Stimulated activated effector memory CD8-positive, alpha-beta T cell treated with anti-CD3 and anti-CD28 coated beads, Interleukin-12 subunit alpha, Interleukin-12 subunit beta, amount 100 ng/mL, for 72 hours (primary cell): ENCODE measurements around the gene RTBDN.
"Not testable (repeated sequence)": the region's sequence is repeated elsewhere in the genome, so short reads cannot be mapped to it uniquely, and the experiment has no call there.

Experiments used
- ATAC-seq: fragments of 150-1000 bp; cut with Tn5 transposase; 2 replicates; pipeline ENCODE4 v1.10.0; 2021
- DNase-seq, 2 donors: peaks; one replicate each; pipeline ENCODE4 v3.0.0; 2021 to 2022; ENCODE audit warnings: low spot score in 2 of 2
- H3K27ac Mint-ChIP-seq: one replicate; pipeline ENCODE4 v1.8.0; 2022; ENCODE audit warnings: mild to moderate bottlenecking, mixed read lengths
- H3K36me3 Mint-ChIP-seq: one replicate; pipeline ENCODE4 v1.8.0; 2022; ENCODE audit warnings: mild to moderate bottlenecking, mixed read lengths
- H3K4me1 Mint-ChIP-seq: one replicate; pipeline ENCODE4 v1.8.0; 2022; ENCODE audit warnings: mixed read lengths
- H3K4me3 Mint-ChIP-seq: one replicate; pipeline ENCODE4 v1.8.0; 2022; ENCODE audit warnings: mild to moderate bottlenecking, mixed read lengths
- H3K9me3 Mint-ChIP-seq: one replicate; pipeline ENCODE4 v1.8.0; 2022; ENCODE audit warnings: mixed read lengths

RTBDN gene

DNA sequence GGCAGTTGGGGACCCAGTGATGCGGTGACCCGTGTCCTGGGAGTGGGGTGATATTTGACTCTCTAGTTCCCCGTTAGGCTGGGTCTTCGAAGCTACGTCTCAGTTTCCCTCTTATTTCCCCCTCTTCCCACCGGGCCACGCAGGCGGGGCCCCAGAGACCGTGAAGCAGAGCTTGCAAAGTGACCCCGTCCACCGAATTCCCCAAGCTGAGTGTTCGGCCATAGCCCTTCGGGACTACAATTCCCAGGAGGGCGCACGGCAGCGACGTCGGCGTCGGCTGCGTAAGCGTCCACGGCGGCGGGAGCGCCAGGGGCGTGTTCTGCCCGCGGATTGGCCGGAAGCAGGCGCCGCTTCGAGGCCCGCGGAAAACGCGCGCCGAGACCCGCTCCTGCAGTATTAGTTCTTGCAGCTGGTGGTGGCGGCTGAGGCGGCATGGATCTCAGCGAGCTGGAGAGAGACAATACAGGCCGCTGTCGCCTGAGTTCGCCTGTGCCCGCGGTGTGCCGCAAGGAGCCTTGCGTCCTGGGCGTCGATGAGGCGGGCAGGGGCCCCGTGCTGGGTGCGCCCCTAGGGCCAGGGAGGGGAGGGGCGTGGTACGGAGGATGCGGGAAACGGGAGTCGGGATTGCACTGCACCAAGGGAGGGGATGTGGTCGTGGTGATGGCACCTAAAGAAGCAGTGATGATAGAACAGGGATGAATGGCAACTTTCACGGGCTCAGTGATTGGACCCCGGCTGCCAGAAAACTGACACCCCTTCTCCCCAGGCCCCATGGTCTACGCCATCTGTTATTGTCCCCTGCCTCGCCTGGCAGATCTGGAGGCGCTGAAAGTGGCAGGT lies 27.9 kb downstream of the RTBDN start, which contains the start of gene RNASEH2A:
TSS of gene RNASEH2A (plus strand) at position 343 of the 840 bp plus-strand sequence. CDS start at position 433, 90 bp downstream.
- H3K27ac Mint-ChIP-seq, result peak within 1 kb of the TSS; percentile 96
- H3K9me3 Mint-ChIP-seq, result no peaks in the 10 kb centered on the region
- peak; percentile 79 to 91 for DNase-seq
- H3K4me3 Mint-ChIP-seq, result peak within 1 kb of the TSS; percentile 97
- H3K4me1 Mint-ChIP-seq, result peaks cover 27% of the 10 kb centered on the region
- peaks cover 60% of the 10 kb centered on the region for H3K36me3 Mint-ChIP-seq
- peak; percentile 93 for ATAC-seq

GRCh38 chr19:12804051-12804450 lies 30.3 kb downstream of the RTBDN start:
- Mint-ChIP-seq H3K9me3 (no peaks in the 10 kb centered on the region), H3K4me3 (no peak overlapping the region), H3K27ac (no peak overlapping the region), H3K36me3 (peaks cover 52% of the 10 kb centered on the region), H3K4me1 (peaks cover 35% of the 10 kb centered on the region)
- no peak for DNase-seq
- ATAC-seq, result no peak

GRCh38 chr19:12802267-12803106 lies 31.9 kb downstream of the RTBDN start:
- Mint-ChIP-seq H3K9me3 (no peaks in the 10 kb centered on the region), H3K27ac (no peak overlapping the region), H3K4me1 (peaks cover 30% of the 10 kb centered on the region), H3K36me3 (peaks cover 52% of the 10 kb centered on the region), H3K4me3 (peak overlapping the region; percentile 86)
- no peak for ATAC-seq
- no peak for DNase-seq

- Mint-ChIP-seq H3K9me3 (no peaks in the 10 kb centered on the region), H3K4me3 (peak within 1 kb of the TSS; percentile 86), H3K4me1 (peaks cover 25% of the 10 kb centered on the region), H3K36me3 (peaks cover 49% of the 10 kb centered on the region), H3K27ac (peak within 1 kb of the TSS; percentile 88)
- ATAC-seq (peak; percentile 78), DNase-seq (peak; percentile 68 to 88)
These were observed 32.7 kb downstream of the RTBDN start, which contains the start of the genes PRDX2 and THSD8 for GRCh38 chr19:12801466-12802266. Gene PRDX2, minus strand, starts transcription at chr19:12801800. Its CDS starts 539 bp downstream, at chr19:12801261. Gene THSD8, plus strand, starts transcription at chr19:12802069. Its CDS starts 3 bp downstream, at chr19:12802072.

DNA sequence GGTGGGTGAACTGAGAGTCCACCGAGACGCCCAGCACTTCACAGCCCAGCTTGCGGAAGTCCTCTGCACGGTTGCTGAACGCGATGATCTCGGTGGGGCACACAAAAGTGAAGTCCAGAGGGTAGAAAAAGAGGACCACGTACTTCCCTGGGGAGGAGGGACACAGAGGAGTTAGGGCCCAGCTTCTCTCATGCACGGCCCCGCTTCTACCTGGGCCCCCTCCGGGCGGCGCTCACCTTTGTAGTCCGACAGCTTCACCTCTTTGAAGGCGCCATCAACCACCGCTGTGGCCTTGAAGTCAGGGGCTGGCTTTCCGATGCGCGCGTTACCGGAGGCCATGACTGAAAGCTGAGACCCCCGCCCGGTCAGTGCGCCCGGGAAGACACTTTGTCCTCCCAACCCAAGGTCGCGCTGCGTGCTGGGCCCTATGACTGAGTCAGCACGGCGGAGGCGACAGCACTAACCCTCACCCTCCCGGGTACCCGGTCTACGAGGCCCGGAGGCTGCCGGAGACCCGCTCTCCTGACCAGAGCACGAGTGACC lies 33.4 kb downstream of the RTBDN start:
- Mint-ChIP-seq H3K9me3 (no peaks in the 10 kb centered on the region), H3K4me3 (peak overlapping the region; percentile 86), H3K27ac (peak overlapping the region; percentile 88), H3K36me3 (peaks cover 52% of the 10 kb centered on the region), H3K4me1 (peaks cover 25% of the 10 kb centered on the region)
- DNase-seq (no peak), ATAC-seq (peak; percentile 57)

DNA sequence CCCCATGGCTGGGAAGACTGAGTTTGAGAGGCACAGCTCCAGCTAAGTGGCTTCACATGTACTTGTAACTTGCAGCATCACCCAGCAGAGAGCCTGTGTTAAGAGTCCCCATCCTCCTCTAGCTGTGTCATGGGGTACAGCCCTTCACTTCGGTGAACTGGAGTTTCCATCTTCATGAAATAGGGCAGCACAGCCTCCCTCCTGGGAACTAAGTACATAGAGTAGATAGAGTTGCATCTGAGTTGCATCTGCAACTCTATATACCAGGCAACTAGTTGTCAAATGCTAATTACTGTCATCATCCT lies 34.0 kb downstream of the RTBDN start:
- peak overlapping the region; percentile 88 for H3K27ac Mint-ChIP-seq
- ATAC-seq (no peak), DNase-seq (no peak)
- no peaks in the 10 kb centered on the region for H3K9me3 Mint-ChIP-seq
- peaks cover 29% of the 10 kb centered on the region for H3K4me1 Mint-ChIP-seq
- peaks cover 55% of the 10 kb centered on the region for H3K36me3 Mint-ChIP-seq
- peak overlapping the region; percentile 86 for H3K4me3 Mint-ChIP-seq

DNA sequence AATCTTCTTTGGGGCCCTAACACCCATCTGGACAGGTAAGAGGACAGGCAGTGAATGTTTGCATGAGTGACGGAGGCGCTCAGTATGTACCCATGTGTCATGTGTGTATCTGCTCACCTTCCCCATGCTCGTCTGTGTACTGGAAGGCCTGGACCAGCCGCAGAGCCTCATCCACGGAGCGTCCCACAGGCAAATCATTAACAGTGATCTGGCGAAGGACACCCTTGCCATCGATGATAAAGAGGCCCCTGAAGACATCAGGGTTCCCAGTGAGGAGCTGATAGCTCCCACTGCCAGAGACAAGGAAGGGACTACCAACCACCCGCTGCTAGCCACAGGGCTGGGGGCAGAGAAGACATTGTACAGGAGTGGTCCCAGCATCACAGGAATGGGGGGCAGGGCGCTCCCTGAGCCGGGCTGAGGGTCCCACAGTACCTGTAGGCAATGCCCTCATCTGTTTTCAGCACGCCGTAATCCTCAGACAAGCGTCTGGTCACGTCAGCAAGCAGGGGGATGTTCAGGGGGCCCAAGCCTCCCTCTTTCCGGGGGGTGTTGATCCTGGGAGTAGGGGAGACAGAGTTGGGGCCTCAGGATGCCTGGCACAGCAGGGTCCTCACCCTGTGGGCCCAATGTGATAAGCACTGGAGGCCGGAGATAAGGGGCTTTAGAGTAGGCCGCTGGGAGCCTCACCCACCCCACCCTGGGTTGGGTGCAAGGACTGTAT lies 34.5 kb downstream of the RTBDN start:
- ATAC-seq (no peak), DNase-seq (no peak)
- Mint-ChIP-seq H3K4me3 (peak overlapping the region; percentile 86), H3K36me3 (peaks cover 59% of the 10 kb centered on the region), H3K4me1 (peaks cover 29% of the 10 kb centered on the region), H3K27ac (no peak overlapping the region), H3K9me3 (no peaks in the 10 kb centered on the region)

GRCh38 chr19:12797607-12798006 lies 36.8 kb downstream of the RTBDN start:
- peaks cover 76% of the 10 kb centered on the region for H3K36me3 Mint-ChIP-seq
- not testable (repeated sequence) for H3K4me3 Mint-ChIP-seq, H3K27ac Mint-ChIP-seq, H3K9me3 Mint-ChIP-seq, DNase-seq, ATAC-seq
- peaks cover 38% of the 10 kb centered on the region for H3K4me1 Mint-ChIP-seq

- Mint-ChIP-seq H3K9me3 (no peaks in the 10 kb centered on the region), H3K4me3 (no peak overlapping the region), H3K36me3 (peaks cover 80% of the 10 kb centered on the region), H3K4me1 (peaks cover 33% of the 10 kb centered on the region), H3K27ac (no peak overlapping the region)
- DNase-seq (no peak), ATAC-seq (no peak)
These were observed 37.2 kb downstream of the RTBDN start for GRCh38 chr19:12797141-12797587.

- Mint-ChIP-seq H3K4me3 (peak overlapping the region; percentile 98), H3K9me3 (no peaks in the 10 kb centered on the region), H3K4me1 (peaks cover 30% of the 10 kb centered on the region), H3K27ac (peak overlapping the region; percentile 83), H3K36me3 (peaks cover 85% of the 10 kb centered on the region)
- DNase-seq, result peak; percentile 67 to 89
- no peak for ATAC-seq
These were observed 38.0 kb downstream of the RTBDN start for GRCh38 chr19:12796146-12797071.

- H3K4me3 Mint-ChIP-seq, result peak overlapping the region; percentile 98
These were observed 39.4 kb downstream of the RTBDN start for GRCh38 chr19:12794971-12795381.

DNA sequence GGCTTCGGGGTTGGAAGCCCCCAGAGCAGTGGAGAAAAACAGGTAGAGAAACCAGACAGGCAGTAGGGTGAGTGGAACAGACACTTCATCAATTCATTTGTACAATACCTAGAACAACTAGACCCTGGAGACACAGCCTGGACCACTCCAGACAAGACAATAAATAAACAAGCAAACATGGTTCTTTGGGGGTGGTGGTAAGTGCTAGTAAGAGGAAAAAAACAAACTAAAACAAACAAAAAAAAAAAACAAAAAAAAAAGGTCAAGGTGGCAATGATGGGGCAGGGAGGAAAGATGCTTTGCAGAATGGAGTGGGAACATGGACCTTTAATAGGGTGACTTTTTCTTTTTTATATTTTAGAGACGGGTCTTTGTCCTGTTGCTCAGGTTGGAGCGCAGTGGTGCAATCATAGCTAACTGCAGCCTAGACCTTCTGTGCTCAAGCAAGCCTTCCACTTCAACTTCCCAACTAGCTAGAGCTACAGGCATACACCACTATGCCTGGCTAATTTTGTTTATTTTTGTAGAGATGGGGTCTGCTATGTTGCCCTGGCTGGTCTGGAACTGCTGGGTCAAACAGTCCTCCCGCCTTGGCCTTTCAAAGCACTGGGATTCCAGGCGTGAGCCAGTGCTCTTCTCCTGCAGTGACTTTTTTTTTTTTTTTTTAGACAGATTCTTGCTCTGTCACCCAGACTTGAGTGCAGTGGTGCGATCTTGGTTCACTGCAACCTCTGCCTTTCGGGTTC lies 40.0 kb downstream of the RTBDN start:
- no peak for DNase-seq
- no peaks in the 10 kb centered on the region for H3K9me3 Mint-ChIP-seq
- peak overlapping the region; percentile 98 for H3K4me3 Mint-ChIP-seq
- no peak for ATAC-seq
- peaks cover 32% of the 10 kb centered on the region for H3K4me1 Mint-ChIP-seq
- peaks cover 90% of the 10 kb centered on the region for H3K36me3 Mint-ChIP-seq
- peak overlapping the region; percentile 97 for H3K27ac Mint-ChIP-seq

More at GRCh38 chr19:12794971-12795381, 39.4 kb downstream of the RTBDN start:
- Mint-ChIP-seq H3K4me1 (peaks cover 32% of the 10 kb centered on the region), H3K9me3 (no peaks in the 10 kb centered on the region), H3K36me3 (peaks cover 89% of the 10 kb centered on the region), H3K27ac (peak overlapping the region; percentile 97)
- no peak for ATAC-seq
- DNase-seq, result no peak
